Measurements from ENCODE around the gene GORASP2. TPM values are rescaled to one million over a fixed set of nuclear protein-coding genes. Genes with fewer than 3 reads are reported as not detected.

GORASP2 gene
- polyA plus RNA-seq, 1 donor (not counting 4 experiments of a cell fraction or from before 2014, with no cell fraction given): 125 TPM

GRCh38 chr2:170968205-170969003, 39.4 kb downstream of the GORASP2 start:
- Histone ChIP-seq H3K4me3 (ENCODE audit: control insufficient read depth in 2 of 3, extremely low read depth in 1 of 3, insufficient read depth in 2 of 3, low read depth in 1 of 3, low read length in 3 of 3) (no peak overlapping the region), H2AFZ (ENCODE audit: control insufficient read depth, low read length) (no peak overlapping the region), H3K9me3 (ENCODE audit: control insufficient read depth, low read depth, low read length) (no peaks in the 10 kb centered on the region), H3K4me1 (ENCODE audit: control insufficient read depth, extremely low read depth, insufficient read depth, low read length) (peaks cover 30% of the 10 kb centered on the region), H3K4me2 (ENCODE audit: control insufficient read depth, extremely low read depth, insufficient read depth, low read depth, low read length) (no peak overlapping the region), H3K27ac (ENCODE audit: control insufficient read depth, insufficient read depth, low read length) (no peak overlapping the region), H3K9ac (ENCODE audit: control insufficient read depth, extremely low read depth, insufficient read depth, low read length) (no peak overlapping the region), H4K20me1 (ENCODE audit: control insufficient read depth, extremely low read depth, insufficient read depth, low read length) (peaks cover 4% of the 10 kb centered on the region), H3K27me3 (ENCODE audit: control insufficient read depth, extremely low read depth, insufficient read depth, low read length) (no peaks in the 10 kb centered on the region), H3K9me1 (ENCODE audit: control insufficient read depth, extremely low read depth, insufficient read depth, low read length) (no peaks in the 10 kb centered on the region), H3K36me3 (ENCODE audit: control insufficient read depth in 2 of 2, extremely low read depth in 1 of 2, insufficient read depth in 2 of 2, low read length in 2 of 2) (peaks cover 10 to 20% of the 10 kb centered on the region in 2 experiments), H3K79me2 (ENCODE audit: control insufficient read depth, insufficient read depth, low read length) (no peaks in the 10 kb centered on the region)
- FAIRE-seq (no peak), DNase-seq (ENCODE audit: low read depth, low spot score) (no peak)
- TF ChIP-seq EZH2 (IDR thresholded peaks at IDR 0.05; ENCODE audit: low read length): no peak
- TF ChIP-seq CTCF (optimal IDR thresholded peaks at IDR 0.05 in 1 of 3, IDR thresholded peaks at IDR 0.05 in 1 of 3, conservative IDR thresholded peaks at IDR 0.05 in 1 of 3; ENCODE audit: extremely low read depth in 1 of 3, insufficient read depth in 2 of 3, low read length in 3 of 3): no peak
- dilution Hi-C loops (cut with MboI; ENCODE audit: extremely low pct_ligation_motif_present, low sequenced_read_pairs): no loop called here

- H3K4me1 ChIP-seq (ENCODE audit: control insufficient read depth, extremely low read depth, insufficient read depth, low read length): peaks cover 36% of the 10 kb centered on the region
- TF ChIP-seq EZH2 (IDR thresholded peaks at IDR 0.05; ENCODE audit: low read length): no peak
- no peak for TF ChIP-seq CTCF (optimal IDR thresholded peaks at IDR 0.05 in 1 of 3, IDR thresholded peaks at IDR 0.05 in 1 of 3, conservative IDR thresholded peaks at IDR 0.05 in 1 of 3; ENCODE audit: extremely low read depth in 1 of 3, insufficient read depth in 2 of 3, low read length in 3 of 3)
- dilution Hi-C loops (cut with MboI; ENCODE audit: extremely low pct_ligation_motif_present, low sequenced_read_pairs): no loop called here
- H3K4me3 ChIP-seq (ENCODE audit: control insufficient read depth in 2 of 3, extremely low read depth in 1 of 3, insufficient read depth in 2 of 3, low read depth in 1 of 3, low read length in 3 of 3): no peak overlapping the region
- no peak for FAIRE-seq
- no peak overlapping the region for H3K9ac ChIP-seq (ENCODE audit: control insufficient read depth, extremely low read depth, insufficient read depth, low read length)
- peaks cover 4% of the 10 kb centered on the region for H4K20me1 ChIP-seq (ENCODE audit: control insufficient read depth, extremely low read depth, insufficient read depth, low read length)
- H3K27me3 ChIP-seq (ENCODE audit: control insufficient read depth, extremely low read depth, insufficient read depth, low read length): no peaks in the 10 kb centered on the region
- H2AFZ ChIP-seq (ENCODE audit: control insufficient read depth, low read length): no peak overlapping the region
- no peaks in the 10 kb centered on the region for H3K79me2 ChIP-seq (ENCODE audit: control insufficient read depth, insufficient read depth, low read length)
- no peaks in the 10 kb centered on the region for H3K9me3 ChIP-seq (ENCODE audit: control insufficient read depth, low read depth, low read length)
- H3K4me2 ChIP-seq (ENCODE audit: control insufficient read depth, extremely low read depth, insufficient read depth, low read depth, low read length): no peak overlapping the region
- DNase-seq (ENCODE audit: low read depth, low spot score): no peak
- H3K9me1 ChIP-seq (ENCODE audit: control insufficient read depth, extremely low read depth, insufficient read depth, low read length): no peaks in the 10 kb centered on the region
- no peak overlapping the region for H3K27ac ChIP-seq (ENCODE audit: control insufficient read depth, insufficient read depth, low read length)
- H3K36me3 ChIP-seq (ENCODE audit: control insufficient read depth in 2 of 2, extremely low read depth in 1 of 2, insufficient read depth in 2 of 2, low read length in 2 of 2): peaks cover 8 to 20% of the 10 kb centered on the region in 2 experiments
Measured at GRCh38 chr2:170969030-170969429, 40.0 kb downstream of the GORASP2 start.
